HCT116 (cell line): ENCODE measurements around the gene TPX2. TPM values are rescaled to one million over a fixed set of nuclear protein-coding genes. Genes with fewer than 3 reads are reported as not detected.

ENCODE experiments used
- ATAC-seq: fragments of 200-7000 bp; cut with Tn5 transposase; 2 replicates; pipeline ENCODE4 v1.9.1; 2020; ENCODE audit warnings: mild to moderate bottlenecking, moderate library complexity
- BruUV-seq: library from RNA; stranded (reverse); fragments of 400-500 nt; replicated peaks from 2 replicates; lab custom pipeline; 2021; lab: Mats Ljungman, UMichigan
- CTCF ChIA-PET: fragments of 300-600 bp; sonication (Branson Sonifier 250); formaldehyde crosslinking; loops from one replicate; lab custom pipeline; 2021; ENCODE audit warnings: antibody characterized with exemption; lab: Charles Lee
- POLR2A ChIA-PET: fragments of 300-600, 350-600 bp; sonication (Branson Sonifier 250); formaldehyde crosslinking; loops from one replicate; lab custom pipeline; 2021; ENCODE audit warnings: antibody characterized with exemption; lab: Charles Lee
- RAD21 ChIA-PET, 2 experiments: fragments of 300-600 bp; sonication (Branson Sonifier 250); formaldehyde crosslinking; loops; one replicate each; lab custom pipeline; 2023; ENCODE audit warnings: low total read pairs in 2 of 2; ENCODE audit not compliant: uncharacterized antibody in 2 of 2, unreplicated experiment in 2 of 2, low non-redundant PET in 1 of 2; lab: Charles Lee
- DNase-seq: peaks from one replicate; pipeline ENCODE4 v3.0.0-alpha.2; 2010; ENCODE audit warnings: low read depth, low spot score
- H2AFZ ChIP-seq: fragments of 200-600 bp; shearing (Covaris generic), sonication (generic); 2 replicates; pipeline ENCODE4 v1.6.1; 2017; ENCODE audit warnings: low read depth, mixed run types, mixed read lengths, antibody characterized with exemption, low read length; ENCODE audit not compliant: poor library complexity, severe bottlenecking
- H3K27ac ChIP-seq: 2 replicates; pipeline ENCODE4 v1.5.1; 2012; ENCODE audit warnings: low read depth, low read length
- H3K27me3 ChIP-seq: fragments of 200-600 bp; sonication (generic); 2 replicates; pipeline ENCODE4 v1.6.1; 2016; ENCODE audit warnings: mixed run types, low read length, mixed read lengths; ENCODE audit not compliant: insufficient read depth
- H3K36me3 ChIP-seq, 2 experiments: fragments of 200-500 bp in 1 of 2; fragments of 200-600 bp in 1 of 2; sonication (Bioruptor generic) in 1 of 2; sonication (generic) in 1 of 2; 2 replicates each; pipeline versions ENCODE4 v1.5.1 to v1.6.1; 2014 to 2016; ENCODE audit warnings: low read length in 2 of 2, inconsistent platforms in 1 of 2, mixed read lengths in 1 of 2, mixed run types in 1 of 2; ENCODE audit not compliant: insufficient read depth in 2 of 2, control insufficient read depth in 1 of 2
- H3K4me1 ChIP-seq, 2 experiments: fragments of 200-600 bp in 1 of 2; sonication (generic) in 1 of 2; 2 replicates each; pipeline versions ENCODE4 v1.5.1 to v1.6.1; 2012 to 2017; ENCODE audit warnings: low read length in 2 of 2, inconsistent platforms in 1 of 2, mild to moderate bottlenecking in 1 of 2, mixed read lengths in 1 of 2, mixed run types in 1 of 2, moderate library complexity in 1 of 2; ENCODE audit not compliant: insufficient read depth in 2 of 2, control insufficient read depth in 1 of 2
- H3K4me2 ChIP-seq: fragments of 200-600 bp; sonication (generic); 2 replicates; pipeline ENCODE4 v1.6.1; 2017; ENCODE audit warnings: mixed run types, low read length, mixed read lengths
- H3K4me3 ChIP-seq, 2 experiments: fragments of 200-600 bp in 1 of 2; sonication (generic) in 1 of 2; replicated peaks in 1 of 2; 2 replicates each; pipeline ENCODE4 v1.5.1; 2011 to 2016; ENCODE audit warnings: low read length in 2 of 2, control low read depth in 1 of 2, low read depth in 1 of 2, mild to moderate bottlenecking in 1 of 2, mixed read lengths in 1 of 2, mixed run types in 1 of 2
- H3K79me2 ChIP-seq: fragments of 200-600 bp; sonication (generic); 2 replicates; pipeline ENCODE4 v1.6.1; 2017; ENCODE audit warnings: mild to moderate bottlenecking, mixed run types, low read length, moderate library complexity, mixed read lengths; ENCODE audit not compliant: insufficient read depth
- H3K9ac ChIP-seq: fragments of 200-600 bp; sonication (generic); 2 replicates; pipeline ENCODE4 v1.6.1; 2016; ENCODE audit warnings: low read length, mixed read lengths
- H3K9me2 ChIP-seq: fragments of 200-600 bp; sonication (generic), shearing (Covaris generic); 2 replicates; pipeline ENCODE4 v1.6.1; 2017; ENCODE audit warnings: mixed run types, mild to moderate bottlenecking, moderate library complexity; ENCODE audit not compliant: insufficient read depth
- H3K9me3 ChIP-seq, 2 experiments: fragments of 200-500 bp in 1 of 2; fragments of 200-600 bp in 1 of 2; sonication (Bioruptor generic) in 1 of 2; sonication (generic) in 1 of 2; 2 replicates each; pipeline ENCODE4 v1.6.1; 2014 to 2017; ENCODE audit warnings: low read length in 2 of 2, mixed read lengths in 2 of 2, inconsistent platforms in 1 of 2, low read depth in 1 of 2, mild to moderate bottlenecking in 1 of 2, mixed run types in 1 of 2, moderate library complexity in 1 of 2; ENCODE audit not compliant: control insufficient read depth in 1 of 2, insufficient read depth in 1 of 2
- H4K20me1 ChIP-seq: fragments of 200-600 bp; sonication (generic), shearing (Covaris generic); 2 replicates; pipeline ENCODE4 v1.6.1; 2017; ENCODE audit warnings: mixed run types, mild to moderate bottlenecking, moderate library complexity; ENCODE audit not compliant: insufficient read depth
- CBX3 ChIP-seq: IDR thresholded peaks from 2 replicates; pipeline ENCODE4 v1.6.1; 2012; ENCODE audit warnings: low read depth
- ELF1 ChIP-seq: IDR thresholded peaks from 2 replicates; pipeline ENCODE4 v1.6.1; 2012; ENCODE audit warnings: low read depth, borderline replicate concordance
- MAX ChIP-seq: IDR thresholded peaks from 2 replicates; pipeline ENCODE4 v1.6.1; 2012
- POLR2A ChIP-seq: IDR thresholded peaks from 2 replicates; pipeline ENCODE4 v1.7.0; 2011; ENCODE audit warnings: borderline replicate concordance; ENCODE audit not compliant: insufficient read depth, insufficient read length; ENCODE audit errors: extremely low read depth
- POLR2AphosphoS5 ChIP-seq: IDR thresholded peaks from 2 replicates; pipeline ENCODE4 v1.6.1; 2011; ENCODE audit warnings: mild to moderate bottlenecking, low read depth, low read length, moderate library complexity
- REST ChIP-seq: IDR thresholded peaks from 2 replicates; pipeline ENCODE4 v1.6.1; 2012; ENCODE audit warnings: low read depth
- SIN3A ChIP-seq: IDR thresholded peaks from 2 replicates; pipeline ENCODE4 v1.6.1; 2012; ENCODE audit warnings: low read depth
- SRF ChIP-seq: IDR thresholded peaks from 2 replicates; pipeline ENCODE4 v1.6.1; 2012; ENCODE audit warnings: low read depth
- TCF7L2 ChIP-seq: IDR thresholded peaks from 2 replicates; pipeline ENCODE4 v1.7.0; 2011; ENCODE audit warnings: borderline replicate concordance, inconsistent platforms; ENCODE audit not compliant: insufficient read depth, insufficient read length; ENCODE audit errors: extremely low read depth
- YY1 ChIP-seq: IDR thresholded peaks from 2 replicates; pipeline ENCODE4 v1.6.1; 2011; ENCODE audit warnings: low read length, low read depth, moderate library complexity, mild to moderate bottlenecking; ENCODE audit not compliant: insufficient replicate concordance; ENCODE audit errors: extremely low read depth
- intact Hi-C: fragments of 100-400 bp; cut with micrococcal nuclease; formaldehyde crosslinking; loops from 2 replicates; pipeline ENCODE4 v1.10.0; 2022
- total RNA-seq: library from RNA; stranded (reverse); gene quantifications from one replicate; pipeline ENCODE4 v1.2.1, GENCODE V29; 2021; ENCODE audit not compliant: unreplicated experiment

TPX2 gene
- total RNA-seq, 1 experiment from 2014 or later, result 163 TPM

GRCh38 chr20:31698803-31699718, 40.0 kb upstream of the TPX2 start (continued):
- TF ChIP-seq POLR2AphosphoS5 (peak; percentile 40), TCF7L2 (no peak), SRF (no peak)

- peak overlapping the region in 1 of 2 experiments; percentile 10; a peak in 1 of 4 replicates for H3K4me3 ChIP-seq
- peaks cover 100% of the 10 kb centered on the region for H3K79me2 ChIP-seq
- H3K9me3 ChIP-seq, result no peaks in the 10 kb centered on the region
- POLR2A ChIA-PET, result interaction anchor here (0.9 to 2.0 kb wide), 6 partner anchors 13 to 38 kb away, joined by 3 to 9 read pairs (median 5); partner anchors contain the start of gene BCL2L1
- H3K27ac ChIP-seq, result peak overlapping the region; percentile 81
- H3K9ac ChIP-seq, result peak overlapping the region; percentile 46
- peak overlapping the region; percentile 57 for H3K4me2 ChIP-seq
- no peaks in the 10 kb centered on the region for H4K20me1 ChIP-seq
- H3K27me3 ChIP-seq, result no peaks in the 10 kb centered on the region
- CTCF ChIA-PET, result interaction anchor here (1.6 to 2.0 kb wide), 3 partner anchors 23 to 140 kb away, joined by 6 to 12 read pairs (median 6); partner anchors contain the start of gene BCL2L1
- peaks cover 2 to 42% of the 10 kb centered on the region in 2 experiments; a peak in 3 of 4 replicates for H3K36me3 ChIP-seq
- no peak for DNase-seq
- intact Hi-C loops, result no loop called here
- no peak for ATAC-seq
- RAD21 ChIA-PET, result no interaction called here
- no peak for TF ChIP-seq REST
- TF ChIP-seq CBX3, result no peak
- TF ChIP-seq SIN3A, result no peak
- TF ChIP-seq ELF1, result no peak
- TF ChIP-seq POLR2A, result no peak
- TF ChIP-seq YY1, result no peak
- no peak for TF ChIP-seq MAX
- TF ChIP-seq, all 23 proteins: peak for 0
- H3K9me2 ChIP-seq, result no peaks in the 10 kb centered on the region
- peaks cover 81 to 99% of the 10 kb centered on the region in 2 experiments for H3K4me1 ChIP-seq
- no TSS peak for BruUV-seq
- H2AFZ ChIP-seq, result no peak overlapping the region
Measured at GRCh38 chr20:31699801-31700728, 39.0 kb upstream of the TPX2 start.
